Adrenal gland (tissue), 5 donors: Measurements from ENCODE around the gene ROBO4.

Source experiments
- POLR2A ChIP-seq, 2 donors: fragments of 450-650 bp; IDR thresholded peaks; one replicate each; pipeline ENCODE4 v1.6.1; 2017; ENCODE audit warnings: antibody characterized with exemption in 2 of 2, mild to moderate bottlenecking in 2 of 2, moderate library complexity in 1 of 2
- TF ChIP-seq, protein P1 (sequence below), 6 experiments: fragments of 450-650 bp in 4 of 6; fragments of 200-600 bp in 2 of 6; sonication (generic) in 1 of 6; IDR thresholded peaks; 1 replicate in 5 of 6; 2 replicates in 1 of 6; pipeline versions ENCODE4 v1.5.1 to v1.8.0; 2016 to 2021; ENCODE audit warnings: antibody characterized with exemption in 6 of 6, mild to moderate bottlenecking in 2 of 6, moderate library complexity in 1 of 6
- donor health status: DM: no; HTN: no; CAD: no.

DNA sequence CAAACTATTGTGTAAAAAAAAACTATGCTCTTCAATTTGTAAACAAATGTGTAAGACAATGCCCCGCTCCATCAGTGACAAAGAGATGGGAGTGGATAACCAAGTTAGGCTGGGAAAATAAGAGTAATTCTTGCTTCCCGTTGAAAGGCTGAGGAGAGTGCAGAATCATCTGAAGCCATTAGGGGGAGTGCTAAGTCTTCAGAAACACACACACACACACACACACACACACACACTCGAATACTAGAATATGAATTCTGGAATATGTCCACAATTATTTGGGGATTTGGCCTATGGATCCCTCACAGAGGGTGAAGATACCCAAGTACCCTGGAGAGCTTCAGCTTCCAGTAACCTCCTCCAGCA is 60.2 kb downstream of the ROBO4 start:
- TF ChIP-seq, protein P1, sequence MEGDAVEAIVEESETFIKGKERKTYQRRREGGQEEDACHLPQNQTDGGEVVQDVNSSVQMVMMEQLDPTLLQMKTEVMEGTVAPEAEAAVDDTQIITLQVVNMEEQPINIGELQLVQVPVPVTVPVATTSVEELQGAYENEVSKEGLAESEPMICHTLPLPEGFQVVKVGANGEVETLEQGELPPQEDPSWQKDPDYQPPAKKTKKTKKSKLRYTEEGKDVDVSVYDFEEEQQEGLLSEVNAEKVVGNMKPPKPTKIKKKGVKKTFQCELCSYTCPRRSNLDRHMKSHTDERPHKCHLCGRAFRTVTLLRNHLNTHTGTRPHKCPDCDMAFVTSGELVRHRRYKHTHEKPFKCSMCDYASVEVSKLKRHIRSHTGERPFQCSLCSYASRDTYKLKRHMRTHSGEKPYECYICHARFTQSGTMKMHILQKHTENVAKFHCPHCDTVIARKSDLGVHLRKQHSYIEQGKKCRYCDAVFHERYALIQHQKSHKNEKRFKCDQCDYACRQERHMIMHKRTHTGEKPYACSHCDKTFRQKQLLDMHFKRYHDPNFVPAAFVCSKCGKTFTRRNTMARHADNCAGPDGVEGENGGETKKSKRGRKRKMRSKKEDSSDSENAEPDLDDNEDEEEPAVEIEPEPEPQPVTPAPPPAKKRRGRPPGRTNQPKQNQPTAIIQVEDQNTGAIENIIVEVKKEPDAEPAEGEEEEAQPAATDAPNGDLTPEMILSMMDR (IDR thresholded peaks at IDR 0.05) = peak in 1 of 6 experiments; percentile 46
- no peak for TF ChIP-seq POLR2A (IDR thresholded peaks at IDR 0.05)
